ENCODE measurements around the gene STMND1.
"Not testable (repeated sequence)": the region's sequence is repeated elsewhere in the genome, so short reads cannot be mapped to it uniquely, and the experiment has no call there.

STMND1 gene

GRCh38 chr6:17101422-17102257, at the start of gene STMND1:
STMND1 (plus strand) TSS chr6:17102050; CDS start chr6:17102258, 208 bp downstream.
- DNase-seq (ENCODE audit: low spot score) = peak; percentile 52

GRCh38 chr6:17054647-17055046, 47.2 kb upstream of the STMND1 start:
- DNase-seq (ENCODE audit: low spot score) = no peak

DNA sequence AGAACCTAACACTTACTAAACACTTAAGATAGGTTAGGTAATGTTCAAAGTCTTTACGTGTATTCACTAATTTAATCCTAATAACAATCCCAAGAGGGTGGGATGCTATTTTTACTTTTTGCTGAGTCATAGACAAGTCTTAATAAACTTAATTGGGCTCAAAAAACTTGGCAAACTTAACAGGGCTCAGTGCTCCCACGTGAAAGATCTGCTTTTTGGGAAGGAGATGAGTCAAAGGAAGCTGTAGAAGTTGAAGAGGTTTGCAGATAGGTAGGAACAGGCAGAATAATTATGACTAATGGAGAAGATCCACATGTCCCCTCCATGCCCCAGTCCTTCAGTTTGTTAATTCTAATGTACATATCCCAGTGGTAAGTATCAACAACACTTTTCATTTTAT, 44.5 kb upstream of the STMND1 start:
- no peak for DNase-seq (ENCODE audit: low spot score)

DNA sequence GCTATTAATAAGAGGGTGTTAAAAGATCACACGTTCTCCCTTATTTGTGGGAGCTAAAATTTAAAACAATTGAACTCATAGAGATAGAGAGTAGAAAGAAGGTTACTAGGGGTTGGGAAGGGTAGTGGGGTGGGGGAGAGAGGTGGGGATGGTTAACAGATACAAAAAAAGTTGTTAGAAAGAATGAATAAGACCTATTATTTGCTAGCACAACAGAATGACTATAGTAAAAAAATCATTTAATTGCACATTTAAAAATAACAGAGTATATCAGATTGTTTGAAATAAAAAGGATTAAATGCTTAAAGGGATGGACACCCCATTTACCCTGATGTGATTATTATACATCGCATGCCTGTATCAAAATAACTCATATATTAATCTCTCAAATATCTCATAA, 43.3 kb upstream of the STMND1 start:
- DNase-seq (ENCODE audit: low spot score) = no peak

DNA sequence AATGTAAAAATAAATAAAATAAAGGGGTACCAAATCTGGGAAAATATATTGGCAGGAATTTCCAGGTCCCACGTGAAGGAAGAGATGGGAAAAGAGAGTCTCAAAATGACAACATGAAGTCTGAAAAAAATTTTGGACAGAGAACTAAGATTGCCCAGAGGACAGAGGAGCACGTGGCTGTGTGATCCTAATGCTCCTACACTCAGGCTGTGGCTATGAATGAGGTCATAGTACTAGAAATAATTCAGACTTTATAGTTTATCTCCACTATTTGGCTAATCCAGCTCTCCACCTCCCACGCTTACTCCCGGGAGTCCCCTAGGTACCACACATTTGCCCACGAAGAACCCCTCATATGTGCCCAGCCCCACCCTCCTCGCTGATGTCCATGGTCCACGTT, 42.8 kb upstream of the STMND1 start:
- no peak for DNase-seq (ENCODE audit: low spot score)

DNA sequence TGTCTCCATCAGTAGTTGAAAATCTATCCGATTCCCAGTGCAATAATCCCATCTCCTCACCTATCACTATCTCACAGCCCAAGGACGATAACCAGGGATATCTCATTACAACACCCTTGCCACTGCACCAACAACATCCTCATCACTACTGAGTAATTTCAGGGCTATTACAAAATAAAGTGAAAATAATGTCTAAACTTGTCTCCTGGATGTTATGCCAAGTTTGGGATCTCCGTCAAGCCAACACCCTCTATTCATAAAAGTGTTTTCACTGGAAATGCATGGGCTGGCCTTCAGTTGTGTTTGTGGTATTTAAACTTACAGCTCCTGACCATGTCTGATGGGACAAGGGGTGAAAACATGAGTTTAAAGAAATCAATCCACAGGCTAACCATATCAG, 42.0 kb upstream of the STMND1 start:
- no peak for DNase-seq (ENCODE audit: low spot score)

- DNase-seq (ENCODE audit: low spot score) = no peak
Measured at GRCh38 chr6:17061097-17061496, 40.8 kb upstream of the STMND1 start.

GRCh38 chr6:17062871-17063440, 38.9 kb upstream of the STMND1 start:
- DNase-seq (ENCODE audit: low spot score) = no peak

GRCh38 chr6:17064975-17065374, 36.9 kb upstream of the STMND1 start:
- DNase-seq (ENCODE audit: low spot score) = no peak

DNA sequence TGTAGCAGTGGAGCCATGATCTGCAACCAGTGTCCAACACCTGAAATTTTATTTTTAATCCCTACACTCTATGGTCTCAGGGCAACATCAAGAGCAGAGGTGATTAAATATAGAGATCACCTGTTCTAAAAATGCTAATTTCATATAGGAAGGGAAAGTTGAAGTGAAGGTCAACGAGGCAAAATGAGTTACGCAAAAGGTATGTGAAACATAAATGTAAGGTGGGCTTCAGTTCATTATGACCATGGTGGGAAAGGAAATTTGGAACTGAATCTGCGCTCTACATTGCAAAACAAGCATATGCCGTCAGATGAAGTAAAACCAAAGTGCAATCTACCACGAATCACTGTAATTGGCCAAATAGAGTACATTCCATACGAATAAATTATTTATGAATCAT, 35.2 kb upstream of the STMND1 start:
- no peak for DNase-seq (ENCODE audit: low spot score)

DNA sequence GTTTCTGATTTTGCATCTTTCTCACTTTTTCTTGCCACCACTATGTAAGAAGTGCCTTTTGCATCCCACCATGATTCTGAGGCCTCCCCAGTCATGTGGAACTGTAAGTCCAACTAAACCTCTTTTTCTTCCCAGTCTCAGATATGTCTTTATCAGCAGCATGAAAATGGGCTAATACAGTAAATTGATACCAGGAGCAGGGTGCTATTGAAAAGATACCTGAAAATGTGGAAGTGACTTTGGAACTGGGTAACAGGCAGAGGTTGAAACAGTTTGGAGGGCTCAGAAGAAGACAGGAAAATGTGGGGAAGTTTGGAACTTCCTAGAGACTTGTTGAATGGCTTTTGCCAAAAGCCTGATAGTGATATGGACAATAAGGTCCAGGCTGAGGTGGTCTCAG, 32.9 kb upstream of the STMND1 start:
- DNase-seq (ENCODE audit: low spot score) = not testable (repeated sequence)

DNA sequence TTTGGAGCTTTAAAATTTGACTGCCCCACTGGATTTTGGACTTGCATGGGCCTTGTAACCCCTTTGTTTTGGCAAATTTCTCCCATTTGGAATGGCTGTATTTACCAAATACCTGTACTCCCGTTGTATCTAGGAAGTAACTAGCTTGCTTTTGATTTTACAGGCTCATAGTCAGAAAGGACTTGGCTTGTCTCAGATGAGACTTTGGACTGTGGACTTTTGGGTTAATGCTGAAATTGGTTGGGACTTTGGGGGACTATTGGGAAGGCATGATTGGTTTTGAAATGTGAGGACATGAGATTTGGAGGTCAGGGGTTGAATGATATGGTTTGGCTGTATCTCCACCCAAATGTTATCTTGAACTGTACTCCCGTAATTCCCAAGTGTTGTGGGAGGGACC, 31.4 kb upstream of the STMND1 start:
- DNase-seq (ENCODE audit: low spot score) = not testable (repeated sequence)

DNA sequence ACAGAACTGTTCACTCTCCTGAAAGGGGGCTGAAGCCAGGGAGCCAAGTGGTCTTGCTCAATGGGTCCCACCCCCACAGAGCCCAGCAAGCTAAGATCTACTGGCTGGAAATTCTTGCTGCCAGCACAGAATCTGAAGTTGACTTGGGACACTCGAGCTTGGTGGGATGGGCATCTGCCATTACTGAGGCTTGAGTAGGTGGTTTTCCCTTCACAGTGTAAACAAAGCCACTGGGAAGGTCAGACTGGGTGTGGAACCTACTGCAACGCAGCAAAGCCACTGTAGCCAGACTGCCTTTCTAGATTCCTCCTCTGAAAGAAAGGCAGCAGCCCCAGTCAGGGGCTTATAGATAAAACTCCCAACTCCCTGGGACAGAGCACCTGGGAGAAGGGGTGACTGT, 28.3 kb upstream of the STMND1 start:
- not testable (repeated sequence) for DNase-seq (ENCODE audit: low spot score)

- no peak for DNase-seq (ENCODE audit: low spot score)
Measured at GRCh38 chr6:17081273-17081672, 20.6 kb upstream of the STMND1 start.

DNA sequence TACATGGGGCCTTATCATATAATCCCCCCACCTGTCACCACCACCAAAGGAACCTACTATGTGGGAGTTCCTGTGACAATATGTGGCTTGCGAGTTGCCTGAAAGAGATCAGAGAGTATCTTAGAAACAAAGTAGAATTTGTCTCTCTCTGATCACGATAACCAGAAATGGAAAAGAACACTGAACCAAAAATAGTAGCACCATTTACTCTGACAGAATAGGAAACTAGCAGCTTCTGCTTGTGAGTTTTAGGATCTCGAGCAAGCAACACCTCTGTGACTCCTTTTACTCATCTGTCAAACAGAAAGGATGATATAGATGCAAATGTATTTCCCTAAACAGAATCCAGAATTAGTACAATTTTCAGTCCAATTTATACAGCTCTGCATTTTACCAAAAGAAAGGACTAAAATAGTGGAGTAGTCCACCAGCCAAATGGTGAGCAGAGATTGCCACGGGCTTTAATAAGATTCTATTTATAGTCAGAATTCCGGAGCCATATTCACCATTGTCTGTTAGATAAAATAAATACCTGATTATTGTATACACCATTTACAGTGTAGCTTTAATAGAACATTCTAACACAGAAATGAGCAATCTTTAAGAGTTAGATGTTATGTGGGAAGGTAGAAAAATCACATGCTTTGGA, 19.9 kb upstream of the STMND1 start:
- no peak for DNase-seq (ENCODE audit: low spot score)

GRCh38 chr6:17083397-17083796, 18.5 kb upstream of the STMND1 start:
- DNase-seq (ENCODE audit: low spot score) = no peak

- DNase-seq (ENCODE audit: low spot score) = peak; percentile 82
Measured at GRCh38 chr6:17086469-17086868, 15.4 kb upstream of the STMND1 start.

- DNase-seq (ENCODE audit: low spot score) = no peak
Measured at GRCh38 chr6:17088091-17088611, 13.7 kb upstream of the STMND1 start.

DNA sequence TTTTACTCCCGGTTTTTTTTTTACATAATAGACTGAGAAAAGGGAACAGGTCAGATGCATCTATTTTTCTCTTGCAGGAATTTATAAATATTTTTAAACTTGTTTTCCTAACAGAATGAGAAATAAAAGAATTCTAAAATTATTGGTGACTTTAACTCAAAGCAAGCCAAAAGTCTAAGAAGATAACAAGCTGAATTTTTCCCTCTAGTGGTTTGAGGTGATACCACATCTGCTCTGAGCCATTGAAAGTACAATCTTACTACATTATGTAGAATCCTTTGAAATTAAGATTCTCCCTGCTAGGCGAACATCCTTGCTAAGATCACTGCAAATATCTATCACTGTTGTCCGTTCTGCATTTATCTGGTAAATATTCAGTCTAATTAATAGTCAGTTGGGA, 10.7 kb upstream of the STMND1 start:
- peak; percentile 32 for DNase-seq (ENCODE audit: low spot score)

DNA sequence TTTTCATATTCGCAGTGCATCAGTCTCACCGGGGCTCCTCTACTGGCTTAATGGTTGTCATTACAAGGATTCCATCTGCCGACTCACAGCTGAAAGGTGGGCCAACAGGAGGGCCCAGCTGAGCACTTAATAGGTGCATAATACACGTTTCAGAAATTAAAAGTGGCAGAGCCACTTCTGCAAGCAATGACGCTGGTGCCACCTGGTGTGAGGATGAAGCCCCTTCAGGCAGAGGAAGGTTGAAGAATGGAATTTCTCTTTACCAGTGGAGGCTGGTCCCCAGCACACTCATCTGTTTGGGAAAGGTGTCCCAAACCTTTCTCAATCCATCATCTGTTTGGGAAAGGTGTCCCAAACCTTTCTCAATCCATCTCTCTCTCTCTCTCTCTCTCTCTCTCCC, 8.2 kb upstream of the STMND1 start:
- no peak for DNase-seq (ENCODE audit: low spot score)

GRCh38 chr6:17096096-17096495, 5.8 kb upstream of the STMND1 start:
- DNase-seq (ENCODE audit: low spot score) = peak; percentile 45

GRCh38 chr6:17096652-17097051, 5.2 kb upstream of the STMND1 start:
- DNase-seq (ENCODE audit: low spot score) = no peak

GRCh38 chr6:17097982-17098381, 3.9 kb upstream of the STMND1 start:
- no peak for DNase-seq (ENCODE audit: low spot score)
